ENCODE results near the gene LRFN3.

GRCh38 chr19:35986111-35986510 lies 49.9 kb downstream of the LRFN3 start:
- TF ChIP-seq CTCF (IDR thresholded peaks at IDR 0.05; ENCODE audit: insufficient read depth, low read length): no peak
- no peak for TF ChIP-seq POLR2AphosphoS5 (IDR thresholded peaks at IDR 0.05; ENCODE audit: low read depth)
- no peak for TF ChIP-seq REST (IDR thresholded peaks at IDR 0.05; ENCODE audit: insufficient replicate concordance, low read depth)
- TF ChIP-seq SPI1 (IDR thresholded peaks at IDR 0.05; ENCODE audit: borderline replicate concordance, low read depth): no peak
